Head of caudate nucleus (tissue), 42 donors: ENCODE data around the gene ZNF44.
"Not testable (repeated sequence)": the region's sequence is repeated elsewhere in the genome, so short reads cannot be mapped to it uniquely, and the experiment has no call there.

Experiments
- DNase-seq, 42 donors: peaks; one replicate each; pipeline versions ENCODE4 v3.0.0 to v3.0.0-alpha.2; 2020 to 2021; ENCODE audit warnings: mixed read lengths in 7 of 42
- intact Hi-C: fragments of 100-400 bp; cut with DNase I; formaldehyde crosslinking; loops from one replicate; pipeline ENCODE4 v1.15.0; 2022

The ZNF44 gene

DNA sequence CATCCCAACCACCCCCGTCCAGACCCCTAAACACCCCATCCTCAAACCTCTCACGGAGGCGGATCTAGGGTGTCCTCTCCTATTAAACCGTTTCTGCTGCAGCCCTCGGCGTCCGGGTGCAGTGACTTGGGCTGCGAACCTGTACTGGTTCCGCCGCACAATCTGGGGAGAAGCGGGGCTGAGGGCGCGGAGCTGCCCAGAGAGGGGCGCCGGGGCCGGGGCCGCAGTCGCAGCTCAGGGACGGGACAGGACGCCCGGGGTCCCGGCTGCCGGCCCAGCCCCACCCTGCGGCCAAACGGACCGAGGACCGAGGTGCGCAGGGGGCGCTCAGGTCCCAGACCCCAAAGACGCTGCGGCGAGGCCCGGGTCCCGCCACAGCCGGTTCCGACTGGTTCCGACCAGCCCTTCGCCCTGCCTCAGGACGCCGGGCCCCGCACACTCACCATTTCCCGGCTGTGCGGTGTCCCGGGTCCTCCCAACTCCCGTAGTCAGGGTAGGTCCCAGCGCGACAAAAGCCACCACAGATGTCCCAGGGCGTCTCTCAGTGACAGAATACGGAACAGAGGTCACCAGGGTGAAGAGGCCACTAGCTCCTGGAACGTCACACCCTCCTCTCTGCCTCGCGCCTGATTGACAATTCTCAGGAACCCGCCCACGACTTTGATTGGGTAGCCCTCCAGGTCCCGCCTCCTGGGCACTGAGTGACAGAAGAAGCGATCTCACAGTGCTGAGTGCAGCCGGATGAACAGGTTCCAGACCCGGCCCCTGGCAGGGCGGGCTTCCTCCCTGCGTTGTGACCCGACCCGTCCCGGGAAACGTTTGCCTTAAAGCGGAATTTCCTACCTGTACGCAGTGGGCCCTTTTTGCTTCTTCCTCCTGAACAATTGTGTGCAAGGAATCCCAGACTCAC lies at the start of gene ZNF44:
Gene ZNF44, minus strand, starts transcription at position 635 of the 910 bp plus-strand sequence. Its CDS starts 189 bp downstream, at position 446.
- intact Hi-C loops: loop anchor here (10.0 kb wide), 1 partner anchor 70 kb away; the partner anchor contains the start of gene ZNF442
- DNase-seq: peak; percentile 95 to 100 (median 99)

GRCh38 chr19:12333162-12334159 lies 38.8 kb upstream of the ZNF44 start, which contains the start of gene ZNF563:
Gene ZNF563 (minus strand): TSS chr19:12333633. CDS start chr19:12333482, 151 bp downstream.
- intact Hi-C loops: no loop called here

DNA sequence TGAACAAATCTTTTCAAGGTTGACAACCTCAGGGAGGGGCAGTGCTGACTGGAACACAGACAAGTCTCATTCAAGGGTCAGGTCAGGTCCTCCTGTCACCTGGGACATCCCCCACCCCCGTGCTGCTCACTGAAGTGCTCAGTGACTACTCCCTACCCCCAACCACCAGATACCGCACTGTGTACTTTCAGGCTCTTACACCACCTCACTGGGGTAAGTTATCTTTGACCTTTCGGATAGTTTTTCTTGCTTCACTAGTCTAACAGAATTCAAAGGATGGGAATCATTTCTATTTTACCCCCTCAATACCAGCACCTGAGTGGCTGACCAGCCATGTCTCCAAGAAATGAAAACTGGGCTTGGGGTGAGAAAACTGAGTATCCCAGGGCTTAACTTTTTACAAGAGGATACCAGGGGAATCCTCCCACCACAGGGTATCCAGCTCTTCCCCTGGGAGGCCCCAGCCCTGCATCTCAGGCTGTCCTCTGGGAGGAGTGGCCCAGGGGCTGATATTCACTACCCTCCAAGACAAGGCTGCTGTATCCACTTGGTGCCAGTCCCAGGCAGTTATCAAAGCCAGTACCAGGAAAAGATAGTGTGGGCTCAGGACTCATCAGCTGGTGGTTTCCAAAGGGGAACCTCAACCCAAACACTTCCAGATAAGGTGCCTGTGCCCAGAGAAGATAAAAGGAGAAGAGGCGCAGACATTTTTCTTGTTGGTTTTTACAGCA lies 36.7 kb upstream of the ZNF44 start:
- intact Hi-C loops: no loop called here
- no peak for DNase-seq

More at GRCh38 chr19:12333162-12334159, 38.8 kb upstream of the ZNF44 start, which contains the start of gene ZNF563:
- DNase-seq: peak; percentile 96 to 100 (median 99)

- intact Hi-C loops: no loop called here
- DNase-seq: no peak
Observed at GRCh38 chr19:12330340-12330739, 35.7 kb upstream of the ZNF44 start.

DNA sequence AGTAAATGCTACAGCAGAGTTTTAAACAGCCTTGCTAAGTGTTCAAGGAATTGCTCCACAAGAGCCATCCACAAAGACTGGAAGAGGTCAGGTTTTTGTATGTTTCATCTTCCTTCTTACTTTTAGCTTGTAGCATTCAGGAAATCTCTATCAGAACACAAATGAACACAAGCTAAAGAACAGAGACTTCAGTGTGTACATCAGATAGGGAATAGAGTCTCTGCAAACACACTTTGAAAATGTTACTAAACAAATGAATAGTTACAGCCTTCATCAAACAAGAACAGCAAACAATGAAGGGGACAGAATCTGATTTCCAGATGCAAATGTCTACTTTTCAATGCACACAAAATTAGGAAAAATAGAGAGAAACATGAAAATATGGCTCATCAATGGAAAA lies 31.0 kb upstream of the ZNF44 start:
- intact Hi-C loops: no loop called here
- no peak for DNase-seq

DNA sequence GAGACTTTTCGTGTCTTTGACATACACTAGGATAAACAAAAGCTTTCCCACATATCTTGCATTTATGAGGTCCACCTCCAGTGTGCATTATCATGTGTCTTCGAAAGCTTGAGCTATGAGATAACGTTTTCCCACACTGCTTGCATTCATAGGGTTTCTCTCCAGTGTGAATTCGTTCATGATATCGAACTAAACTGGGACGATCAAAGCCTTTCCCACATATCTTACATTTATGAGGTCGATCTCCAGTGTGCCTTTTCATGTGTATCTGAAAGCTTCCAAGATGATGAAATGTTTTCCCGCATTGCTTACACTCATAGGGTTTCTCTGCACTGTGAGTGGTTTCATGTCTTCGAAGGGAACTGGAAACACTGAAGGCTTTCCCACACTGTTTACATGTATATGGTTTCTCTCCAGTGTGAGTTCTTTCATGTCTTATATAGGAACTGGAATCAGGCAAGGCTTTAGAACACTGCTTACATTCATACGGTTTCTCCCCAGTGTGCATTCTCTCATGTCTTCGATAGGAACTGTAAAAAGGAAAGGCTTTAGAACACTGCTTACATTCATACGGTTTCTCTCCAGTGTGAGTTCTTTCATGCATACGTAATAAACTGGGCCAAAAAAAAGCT lies 24.2 kb upstream of the ZNF44 start:
- intact Hi-C loops: no loop called here
- DNase-seq: no peak

DNA sequence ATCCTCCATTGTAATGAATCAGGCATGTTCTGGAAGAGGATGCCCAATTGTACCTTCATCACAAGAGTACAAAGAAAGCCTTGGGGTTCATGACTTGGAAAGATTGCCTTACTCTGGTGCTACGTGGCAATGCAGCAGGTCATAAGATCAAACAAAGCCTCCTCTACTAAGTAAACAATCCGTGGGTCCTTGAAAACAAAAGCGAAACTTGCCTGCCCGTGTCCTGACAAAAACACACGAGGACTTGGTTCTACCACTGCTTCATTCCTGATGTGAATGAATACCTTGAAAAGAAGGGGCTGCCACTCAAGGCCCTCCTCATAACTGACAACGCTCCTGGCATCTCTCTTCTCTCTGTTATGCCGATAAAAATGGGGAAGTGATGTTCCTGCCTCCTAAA lies 19.9 kb upstream of the ZNF44 start:
- peak in 1 of 42 donors; percentile 3 for DNase-seq
- intact Hi-C loops: no loop called here

- DNase-seq: peak in 1 of 42 donors; percentile 26
- intact Hi-C loops: not testable (repeated sequence)
Observed at GRCh38 chr19:12308891-12309290, 14.2 kb upstream of the ZNF44 start.

GRCh38 chr19:12295191-12295590 lies 508 bp upstream of the ZNF44 start:
- DNase-seq: no peak
- intact Hi-C loops: loop anchor here (10.0 kb wide), 1 partner anchor 70 kb away; the partner anchor contains the start of gene ZNF442

DNA sequence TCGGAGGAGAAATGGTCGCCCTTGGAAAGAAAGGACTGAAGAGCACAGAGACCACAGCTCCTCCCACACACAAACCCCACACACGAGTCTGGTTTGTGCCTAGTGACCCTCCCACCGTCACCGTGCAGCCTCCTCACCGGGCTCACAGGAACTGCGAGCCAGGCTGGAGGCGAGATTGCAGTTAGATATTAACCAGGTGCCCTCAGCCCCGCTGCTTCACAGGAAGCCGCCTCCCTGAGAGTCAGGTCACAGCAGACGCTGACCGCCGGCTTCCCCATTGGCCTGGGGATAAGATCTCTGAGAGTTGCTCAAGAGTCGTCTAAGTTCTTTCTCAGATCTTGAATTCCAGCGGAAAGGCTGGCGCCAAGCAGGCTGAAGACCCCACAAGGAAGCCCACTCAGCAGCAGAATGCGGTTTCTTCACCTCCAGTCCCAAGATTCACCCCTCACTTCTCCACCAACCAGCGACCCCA lies 870 bp downstream of the ZNF44 start:
- DNase-seq: peak in 38 of 42 donors; percentile 2 to 60 (median 30)
- intact Hi-C loops: loop anchor here (10.0 kb wide), 1 partner anchor 71 kb away; the partner anchor contains the start of gene ZNF442

GRCh38 chr19:12289790-12290065 lies 5.0 kb downstream of the ZNF44 start:
- DNase-seq: no peak
- intact Hi-C loops: loop anchor here (10.0 kb wide), 1 partner anchor 75 kb away; the partner anchor contains the start of gene ZNF442

- intact Hi-C loops: no loop called here
- DNase-seq: no peak
Observed at GRCh38 chr19:12287958-12288500, 6.7 kb downstream of the ZNF44 start.

GRCh38 chr19:12284631-12285030 lies 10.1 kb downstream of the ZNF44 start:
- intact Hi-C loops: no loop called here

GRCh38 chr19:12284226-12284625 lies 10.5 kb downstream of the ZNF44 start:
- no peak for DNase-seq
- intact Hi-C loops: no loop called here

More at GRCh38 chr19:12284631-12285030, 10.1 kb downstream of the ZNF44 start:
- DNase-seq: no peak

- intact Hi-C loops: no loop called here
- no peak for DNase-seq
Observed at GRCh38 chr19:12278713-12279112, 16.0 kb downstream of the ZNF44 start.

DNA sequence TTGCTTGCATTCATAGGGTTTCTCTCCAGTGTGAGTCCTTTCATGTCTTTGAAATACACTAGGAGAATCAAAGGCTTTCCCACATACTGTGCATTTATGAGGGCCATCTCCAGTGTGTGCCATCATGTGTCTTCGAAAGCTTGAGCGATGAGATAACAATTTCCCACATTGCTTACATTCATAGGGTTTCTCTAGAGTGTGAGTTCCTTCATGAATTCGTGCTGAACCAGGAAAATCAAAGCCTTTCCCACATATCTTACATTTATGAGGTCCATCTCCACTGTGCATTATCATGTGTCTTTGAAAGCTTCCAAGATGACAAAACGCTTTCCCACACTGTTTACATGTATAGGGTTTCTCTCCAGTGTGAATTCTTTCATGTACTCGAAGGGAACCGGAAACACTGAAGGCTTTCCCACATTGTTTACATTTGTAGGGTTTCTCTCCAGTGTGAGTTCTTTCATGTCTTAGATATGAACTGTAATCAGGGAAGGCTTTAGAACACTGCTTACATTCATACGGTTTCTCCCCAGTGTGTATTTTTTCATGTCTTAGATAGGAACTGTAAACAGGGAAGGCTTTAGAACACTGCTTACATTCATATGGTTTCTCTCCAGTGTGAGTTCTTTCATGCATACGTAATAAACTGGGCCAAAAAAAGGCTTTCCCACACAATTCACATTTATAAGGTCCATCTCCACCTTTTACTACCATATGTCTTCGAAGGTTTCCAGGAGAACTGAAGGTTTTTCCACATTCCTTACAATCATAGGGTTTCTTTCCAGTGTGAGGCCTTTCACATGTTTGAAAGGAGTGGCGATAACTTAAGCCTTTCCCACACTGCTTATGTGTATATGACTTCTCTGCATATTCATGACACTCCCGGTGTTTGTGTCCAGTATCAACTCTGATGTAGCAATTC lies 21.4 kb downstream of the ZNF44 start:
- no peak for DNase-seq
- intact Hi-C loops: no loop called here

DNA sequence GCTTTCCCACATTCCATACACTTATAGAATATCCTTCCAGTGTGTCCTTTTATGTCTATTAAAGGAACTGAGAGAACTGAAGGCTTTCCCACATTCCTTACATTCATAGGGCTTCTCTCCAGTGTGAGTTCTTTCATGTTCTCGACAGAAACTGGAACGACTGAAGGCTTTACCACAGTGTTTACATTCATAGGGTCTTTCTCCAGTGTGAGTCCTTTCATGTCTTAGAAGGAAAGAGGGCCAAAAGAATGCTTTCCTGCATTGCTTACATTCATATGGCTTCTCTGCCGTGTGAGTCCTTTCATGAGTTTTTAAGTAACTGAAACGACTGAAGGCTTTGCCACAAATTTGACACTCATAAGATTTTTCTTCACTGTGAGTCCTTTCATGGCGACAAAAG lies 22.3 kb downstream of the ZNF44 start:
- intact Hi-C loops: no loop called here

More for the DNA sequence above, 22.3 kb downstream of the ZNF44 start:
- DNase-seq: no peak
